Measurements from ENCODE around the gene FADS3. TPM values are rescaled to one million over a fixed set of nuclear protein-coding genes. Genes with fewer than 3 reads are reported as not detected.

The FADS3 gene
- total and polyA plus RNA-seq, 2 donors (not counting 1 experiment from before 2014, with no cell fraction given) = 225 to 256 TPM

DNA sequence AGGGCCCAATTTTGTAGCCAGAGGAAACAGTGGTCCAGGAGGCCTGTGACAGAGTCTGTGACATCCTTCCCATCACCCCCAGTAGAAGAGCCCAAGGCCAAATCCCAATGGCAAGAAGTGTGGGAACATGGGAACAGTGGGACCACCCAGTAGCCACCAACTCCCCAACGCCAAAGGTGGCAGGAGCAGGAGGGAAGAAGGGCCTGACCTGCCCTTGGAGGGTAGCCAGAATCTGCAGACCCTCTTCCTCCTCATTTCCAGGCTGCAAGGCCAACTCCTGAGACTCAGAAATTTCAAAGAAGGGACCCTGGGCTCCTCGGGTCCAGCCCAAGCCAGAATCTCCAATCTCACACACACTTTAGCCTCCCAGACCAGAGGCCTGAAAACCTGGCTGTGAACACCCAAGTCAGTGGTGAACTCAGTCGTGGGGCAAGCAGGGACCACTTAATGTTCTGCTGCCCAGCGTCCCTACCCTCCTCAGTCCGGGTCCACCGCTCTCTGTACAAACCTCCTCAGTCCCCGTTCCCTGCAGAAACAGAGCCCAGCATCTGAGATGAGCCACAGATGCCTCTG lies 19.9 kb upstream of the FADS3 start:
- Histone ChIP-seq H3K79me2 (ENCODE audit: control insufficient read depth, insufficient read depth, low read length) (no peaks in the 10 kb centered on the region), H3K9me3 (ENCODE audit: control extremely low read depth in 1 of 3, control insufficient read depth in 2 of 3, insufficient read depth in 1 of 3, low read length in 2 of 3) (no peaks in the 10 kb centered on the region), H3K36me3 (replicated peaks in 1 of 2; ENCODE audit: control extremely low read depth in 1 of 2, control insufficient read depth in 1 of 2, extremely low read depth in 1 of 2, insufficient read depth in 2 of 2, low read length in 1 of 2) (no peaks in the 10 kb centered on the region), H3K4me3 (ENCODE audit: control extremely low read depth in 1 of 5, extremely low read depth in 1 of 5, insufficient read depth in 1 of 5, low read depth in 2 of 5, low read length in 4 of 5) (no peak overlapping the region), H4K20me1 (ENCODE audit: control insufficient read depth, insufficient read depth, low read length, poor library complexity, severe bottlenecking) (no peaks in the 10 kb centered on the region), H3K9ac (ENCODE audit: low read length) (no peak overlapping the region), H3K27ac (ENCODE audit: low read length in 2 of 2) (no peak overlapping the region), H3K4me2 (replicated peaks; ENCODE audit: low read depth, low read length, poor library complexity, severe bottlenecking) (no peak overlapping the region), H3K27me3 (replicated peaks in 1 of 4; ENCODE audit: control extremely low read depth in 1 of 4, control insufficient read depth in 3 of 4, insufficient read depth in 4 of 4, low read length in 3 of 4) (peaks cover 0 to 14% (median under 1%) of the 10 kb centered on the region in 4 experiments), H2AFZ (ENCODE audit: insufficient read depth, low read depth, low read length, poor library complexity, severe bottlenecking) (no peak overlapping the region), H3K4me1 (ENCODE audit: control insufficient read depth in 2 of 2, insufficient read depth in 2 of 2, low read length in 2 of 2) (peaks cover 0 to 3% of the 10 kb centered on the region in 2 donors)
- intact Hi-C loops (cut with micrococcal nuclease) = no loop called here
- no peaks in the 10 kb centered on the region for H3K4me1 Mint-ChIP-seq
- H3K27ac Mint-ChIP-seq = no peak overlapping the region
- ATAC-seq (ENCODE audit: low read depth) (no peak), DNase-seq (no peak)
- TF ChIP-seq EZH2 (IDR thresholded peaks at IDR 0.05; ENCODE audit: borderline replicate concordance, insufficient read depth, low read depth, low read length, poor library complexity, severe bottlenecking) (no peak), CTCF (IDR thresholded peaks at IDR 0.05) (no peak)
- CTCF ChIA-PET = interaction anchor here (1.7 kb wide), 1 partner anchor 171 kb away, joined by 4 read pairs; no protein-coding TSS in a partner anchor
- POLR2A ChIA-PET = no interaction called here
- no peak overlapping the region for H3K4me3 Mint-ChIP-seq
- WGBS (ENCODE audit: insufficient coverage) = 87% methylated on average over 4 of the region's 7 CpGs
- H3K9me3 Mint-ChIP-seq (ENCODE audit: insufficient read depth) = no peaks in the 10 kb centered on the region
- H3K27me3 Mint-ChIP-seq = peaks cover 20% of the 10 kb centered on the region
